SK-N-MC (cell line): ENCODE data around the gene LMF1.

Source experiments
- EZH2 ChIP-seq: fragments of 200-600 bp; sonication (generic); IDR thresholded peaks from one replicate; pipeline ENCODE4 v1.6.1; 2017; ENCODE audit warnings: antibody characterized with exemption
- POLR2AphosphoS5 ChIP-seq: IDR thresholded peaks from 2 replicates; pipeline ENCODE4 v1.6.1; 2012; ENCODE audit warnings: mild to moderate bottlenecking, low read depth, low read length, borderline replicate concordance

DNA sequence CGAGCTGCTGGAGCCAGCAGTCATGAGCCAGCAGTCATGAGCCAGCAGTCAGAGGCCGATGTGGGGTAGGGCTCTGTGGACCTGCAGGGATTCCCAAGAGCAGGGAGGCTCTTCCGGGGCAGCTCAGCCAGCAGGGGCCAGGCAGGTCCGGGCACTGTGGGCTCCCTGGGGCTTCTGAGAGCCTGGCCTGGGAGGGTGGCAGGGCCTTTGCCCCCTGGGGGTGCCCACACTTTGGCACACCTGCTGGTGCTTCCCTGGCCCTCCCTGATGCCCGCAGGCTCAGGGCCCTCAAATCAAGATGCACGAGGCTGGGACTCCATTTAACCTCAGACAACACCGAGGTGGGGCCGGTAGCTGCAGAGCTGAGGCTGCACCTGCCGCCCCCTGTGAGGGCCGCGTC lies 28.9 kb upstream of the LMF1 start:
- TF ChIP-seq POLR2AphosphoS5 (no peak), EZH2 (no peak)
